PC-3 (cell line): ENCODE measurements around the gene DPM2. TPM values are rescaled to one million over a fixed set of nuclear protein-coding genes. Genes with fewer than 3 reads are reported as not detected.
A peak's percentile ranks its signal among the peaks of the same experiment; 100 is the strongest.

Source experiments
- ATAC-seq: fragments of 200-7000 bp; cut with Tn5 transposase; 2 replicates; pipeline ENCODE4 v1.9.1; 2020; ENCODE audit warnings: mild to moderate bottlenecking, moderate library complexity
- BruUV-seq: library from RNA; stranded (reverse); fragments of 400-500 nt; replicated peaks from 2 replicates; lab custom pipeline; 2021; lab: Mats Ljungman, UMichigan
- CTCF ChIA-PET: fragments of 300-600 bp; sonication (Branson Sonifier 250); formaldehyde crosslinking; loops from one replicate; lab custom pipeline; 2022; ENCODE audit warnings: antibody characterized with exemption; lab: Charles Lee
- POLR2A ChIA-PET: fragments of 300-600 bp; sonication (Branson Sonifier 250); formaldehyde crosslinking; loops from one replicate; lab custom pipeline; 2022; ENCODE audit warnings: antibody characterized with exemption; ENCODE audit not compliant: unreplicated experiment; lab: Charles Lee
- DNase-seq: peaks from one replicate; pipeline ENCODE4 v3.0.0-alpha.2; 2015
- H2AFZ ChIP-seq: fragments of 300-600 bp; sonication (generic); 2 replicates; pipeline ENCODE4 v1.6.0; 2016; ENCODE audit warnings: antibody characterized with exemption, low read length
- H3F3A ChIP-seq: fragments of 300-600 bp; sonication (generic); one replicate; pipeline ENCODE4 v1.6.0; 2017; ENCODE audit warnings: antibody characterized with exemption, low read length, control low read depth, mild to moderate bottlenecking; ENCODE audit not compliant: unreplicated experiment
- H3K27ac ChIP-seq: fragments of 300-600 bp; sonication (generic); 2 replicates; pipeline ENCODE4 v1.5.1; 2016; ENCODE audit warnings: mild to moderate bottlenecking, low read length
- H3K27me3 ChIP-seq: fragments of 300-600 bp; sonication (generic); 2 replicates; pipeline ENCODE4 v1.6.1; 2016; ENCODE audit warnings: low read length, mixed read lengths
- H3K36me3 ChIP-seq: fragments of 300-600 bp; sonication (generic); 2 replicates; pipeline ENCODE4 v1.6.1; 2016; ENCODE audit warnings: low read depth, mixed run types, low read length, mixed read lengths
- H3K4me1 ChIP-seq: fragments of 300-600 bp; sonication (generic); 2 replicates; pipeline ENCODE4 v1.5.1; 2016; ENCODE audit warnings: low read length; ENCODE audit not compliant: insufficient read depth
- H3K4me2 ChIP-seq: fragments of 300-600 bp; sonication (generic); 2 replicates; pipeline ENCODE4 v1.6.0; 2016; ENCODE audit warnings: low read length
- H3K4me3 ChIP-seq: fragments of 300-600 bp; sonication (generic); 2 replicates; pipeline ENCODE4 v1.5.1; 2016; ENCODE audit warnings: mild to moderate bottlenecking, low read length, mixed read lengths
- H3K79me2 ChIP-seq: fragments of 300-600 bp; sonication (generic); 2 replicates; pipeline ENCODE4 v1.6.1; 2017; ENCODE audit warnings: low read length, mixed read lengths
- H3K9ac ChIP-seq: fragments of 300-600 bp; sonication (generic); 2 replicates; pipeline ENCODE4 v1.6.0; 2016; ENCODE audit warnings: mild to moderate bottlenecking, low read length
- H3K9me2 ChIP-seq: fragments of 300-600 bp; sonication (generic); replicated peaks from 2 replicates; pipeline ENCODE4 v1.6.1; 2016; ENCODE audit warnings: mixed run types, low read length, mixed read lengths
- H3K9me3 ChIP-seq: fragments of 300-600 bp; sonication (generic); 2 replicates; pipeline ENCODE4 v1.6.1; 2016; ENCODE audit warnings: low read length, mixed read lengths
- H4K20me1 ChIP-seq: fragments of 300-600 bp; sonication (generic); 2 replicates; pipeline ENCODE4 v1.6.1; 2016; ENCODE audit warnings: low read length, mixed read lengths
- EZH2 ChIP-seq: fragments of 300-600 bp; sonication (generic); IDR thresholded peaks from one replicate; pipeline ENCODE4 v1.6.1; 2017; ENCODE audit warnings: antibody characterized with exemption, mild to moderate bottlenecking, low read length; ENCODE audit not compliant: unreplicated experiment
- EZH2phosphoT487 ChIP-seq: fragments of 300-600 bp; sonication (generic); IDR thresholded peaks from 2 replicates; pipeline ENCODE4 v1.6.1; 2018; ENCODE audit warnings: mild to moderate bottlenecking, antibody characterized with exemption, low read length, borderline replicate concordance
- intact Hi-C: fragments of 100-400 bp; cut with micrococcal nuclease; formaldehyde crosslinking; loops from 2 replicates; pipeline ENCODE4 v1.9.0; 2023
- total RNA-seq: library from RNA; depleted of rRNA; stranded (reverse); fragments of >200 nt; gene quantifications from 2 replicates; pipeline ENCODE4 v1.2.3, GENCODE V29; 2014
- TF ChIP-seq, protein P1 (sequence below): fragments of 300-600 bp; sonication (generic); conservative IDR thresholded peaks from 2 replicates; pipeline ENCODE4 v1.5.1; 2017; ENCODE audit warnings: antibody characterized with exemption, low read depth, mild to moderate bottlenecking, low read length

Gene DPM2
- total RNA-seq, 1 experiment from 2014 or later = 33.0 TPM

DNA sequence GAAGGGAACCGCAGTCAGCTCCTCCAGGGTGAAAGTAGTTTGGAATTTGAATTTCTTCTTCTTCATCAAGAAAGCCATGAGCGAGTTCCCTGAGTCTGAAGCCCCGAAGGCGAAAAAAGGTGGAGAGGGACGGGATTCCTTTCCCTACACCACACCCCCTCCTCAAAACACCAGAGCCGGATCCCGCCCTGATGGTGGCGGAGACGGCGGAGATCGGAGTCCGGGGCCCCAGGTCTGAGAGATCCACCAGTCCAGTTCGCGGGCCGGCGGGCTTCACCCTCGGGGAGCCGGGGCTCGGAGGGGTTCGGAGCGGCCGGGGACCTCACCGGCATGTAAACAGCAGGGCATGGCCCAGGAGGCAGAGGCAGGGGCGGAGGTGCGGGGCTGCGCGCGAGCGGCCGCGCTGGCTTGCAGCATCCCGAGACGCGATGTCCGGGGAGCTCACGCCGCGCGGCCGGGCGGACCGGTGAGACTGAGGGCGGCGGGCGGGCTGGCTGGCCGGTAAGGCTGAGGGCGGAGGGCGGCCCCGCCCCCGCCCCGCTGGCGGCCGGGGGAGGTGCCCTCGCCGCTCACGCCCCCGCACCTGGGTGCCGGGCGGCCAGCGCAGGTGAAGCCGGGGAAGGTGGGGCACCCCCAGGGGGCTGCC, 42.5 kb upstream of the DPM2 start:
- TF ChIP-seq EZH2phosphoT487 = no peak
- TF ChIP-seq, protein P1, sequence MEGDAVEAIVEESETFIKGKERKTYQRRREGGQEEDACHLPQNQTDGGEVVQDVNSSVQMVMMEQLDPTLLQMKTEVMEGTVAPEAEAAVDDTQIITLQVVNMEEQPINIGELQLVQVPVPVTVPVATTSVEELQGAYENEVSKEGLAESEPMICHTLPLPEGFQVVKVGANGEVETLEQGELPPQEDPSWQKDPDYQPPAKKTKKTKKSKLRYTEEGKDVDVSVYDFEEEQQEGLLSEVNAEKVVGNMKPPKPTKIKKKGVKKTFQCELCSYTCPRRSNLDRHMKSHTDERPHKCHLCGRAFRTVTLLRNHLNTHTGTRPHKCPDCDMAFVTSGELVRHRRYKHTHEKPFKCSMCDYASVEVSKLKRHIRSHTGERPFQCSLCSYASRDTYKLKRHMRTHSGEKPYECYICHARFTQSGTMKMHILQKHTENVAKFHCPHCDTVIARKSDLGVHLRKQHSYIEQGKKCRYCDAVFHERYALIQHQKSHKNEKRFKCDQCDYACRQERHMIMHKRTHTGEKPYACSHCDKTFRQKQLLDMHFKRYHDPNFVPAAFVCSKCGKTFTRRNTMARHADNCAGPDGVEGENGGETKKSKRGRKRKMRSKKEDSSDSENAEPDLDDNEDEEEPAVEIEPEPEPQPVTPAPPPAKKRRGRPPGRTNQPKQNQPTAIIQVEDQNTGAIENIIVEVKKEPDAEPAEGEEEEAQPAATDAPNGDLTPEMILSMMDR = no peak
- H3K9me3 ChIP-seq = no peaks in the 10 kb centered on the region
- peaks cover 51% of the 10 kb centered on the region for H3K79me2 ChIP-seq
- H3K4me3 ChIP-seq = peak overlapping the region; percentile 95
- DNase-seq (peak; percentile 45), ATAC-seq (peak; percentile 43)
- no peaks in the 10 kb centered on the region for H3F3A ChIP-seq
- no peak overlapping the region for H2AFZ ChIP-seq
- intact Hi-C loops = loop anchor here (2.0 kb wide), 1 partner anchor 55 kb away; no protein-coding TSS in a partner anchor
- BruUV-seq = no TSS peak
- H3K4me2 ChIP-seq = peak overlapping the region; percentile 82
- peak overlapping the region; percentile 70 for H3K9ac ChIP-seq
- peaks cover 15% of the 10 kb centered on the region; the same call in 1 of the 2 replicates for H4K20me1 ChIP-seq
- no peaks in the 10 kb centered on the region for H3K9me2 ChIP-seq
- ChIA-PET POLR2A (no interaction called here), CTCF (interaction anchor here (0.9 kb wide), 1 partner anchor 37 kb away, joined by 4 read pairs; no protein-coding TSS in a partner anchor)
- no peak overlapping the region for H3K27ac ChIP-seq
- H3K4me1 ChIP-seq = peaks cover 20% of the 10 kb centered on the region
- H3K27me3 ChIP-seq = no peaks in the 10 kb centered on the region
- no peaks in the 10 kb centered on the region for H3K36me3 ChIP-seq

DNA sequence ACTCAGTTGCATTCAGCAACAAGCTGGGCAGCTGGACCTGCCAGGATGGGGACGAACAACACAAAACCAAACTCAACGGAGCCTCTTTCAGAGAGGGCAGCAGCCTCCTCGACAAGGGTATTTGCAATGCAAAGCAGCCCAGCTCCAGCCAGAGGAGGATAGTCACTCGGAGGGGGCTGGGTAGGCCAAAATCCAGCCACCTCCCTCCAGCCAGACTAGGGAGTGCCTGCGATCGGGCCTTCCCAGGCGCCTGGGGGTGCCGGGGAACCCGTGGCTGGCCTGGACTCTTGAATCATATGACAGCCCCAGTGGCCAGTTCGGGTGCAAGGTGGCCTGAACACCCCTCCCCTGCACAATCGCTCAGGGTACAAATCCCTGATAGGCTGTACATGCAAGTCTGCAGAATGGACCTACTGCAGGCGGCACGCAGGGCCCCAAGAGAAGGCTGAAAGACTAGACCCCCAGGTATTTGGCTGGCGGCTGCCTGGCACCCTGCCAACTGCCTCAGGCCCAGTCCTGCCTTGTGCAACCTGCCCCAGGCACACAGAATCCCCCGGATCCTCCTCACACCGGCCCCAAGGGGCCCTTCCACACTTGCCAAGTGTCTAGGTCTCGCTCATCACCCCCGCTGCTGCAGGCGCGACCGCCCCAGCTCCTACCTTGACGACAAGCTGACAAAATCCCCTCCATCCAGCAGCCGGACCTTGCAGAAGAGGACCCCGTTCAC, 41.8 kb upstream of the DPM2 start:
- no peaks in the 10 kb centered on the region for H3K9me2 ChIP-seq
- DNase-seq = peak; percentile 42
- H3K79me2 ChIP-seq = peaks cover 58% of the 10 kb centered on the region
- intact Hi-C loops = loop anchor here (2.0 kb wide), 2 partner anchors 37 to 55 kb away; no protein-coding TSS in a partner anchor
- H3K36me3 ChIP-seq = no peaks in the 10 kb centered on the region
- TSS peak; percentile 57 for BruUV-seq
- POLR2A ChIA-PET = no interaction called here
- no peaks in the 10 kb centered on the region for H3F3A ChIP-seq
- no peaks in the 10 kb centered on the region for H3K9me3 ChIP-seq
- H3K4me1 ChIP-seq = peaks cover 20% of the 10 kb centered on the region
- peak overlapping the region; percentile 95 for H3K4me3 ChIP-seq
- no peak overlapping the region for H2AFZ ChIP-seq
- H3K9ac ChIP-seq = peak overlapping the region; percentile 70
- no peak overlapping the region for H3K27ac ChIP-seq
- peaks cover 15% of the 10 kb centered on the region; the same call in 1 of the 2 replicates for H4K20me1 ChIP-seq
- H3K4me2 ChIP-seq = peak overlapping the region; percentile 82
- no peak; the same call in 1 of the 2 replicates for ATAC-seq
- CTCF ChIA-PET = no interaction called here
- TF ChIP-seq EZH2phosphoT487 = no peak
- TF ChIP-seq EZH2 = no peak
- TF ChIP-seq, protein P1 = no peak
- H3K27me3 ChIP-seq = no peaks in the 10 kb centered on the region
